CD14-positive monocyte (primary cell): ENCODE results near the gene MICAL2. TPM values are rescaled to one million over a fixed set of nuclear protein-coding genes. Genes with fewer than 3 reads are reported as not detected.

ENCODE experiments used
- DNase-seq, 3 donors: peaks; one replicate each; pipeline ENCODE4 v3.0.0-alpha.2; 2011 to 2022
- H2AFZ ChIP-seq: 2 replicates; pipeline ENCODE4 v1.6.0; 2012; ENCODE audit warnings: mild to moderate bottlenecking, low read depth, low read length, inconsistent platforms; ENCODE audit not compliant: insufficient read depth, poor library complexity, severe bottlenecking
- H3K27ac ChIP-seq, 2 donors: 1 replicate in 1 of 2; 2 replicates in 1 of 2; pipeline ENCODE4 v1.5.1; 2012 to 2013; ENCODE audit warnings: low read length in 2 of 2, control low read depth in 1 of 2, inconsistent platforms in 1 of 2, low read depth in 1 of 2, mild to moderate bottlenecking in 1 of 2
- H3K27me3 ChIP-seq, 2 donors: one replicate each; pipeline versions ENCODE4 v1.6.0 to v1.6.1; 2011 to 2013; ENCODE audit warnings: low read length in 2 of 2; ENCODE audit not compliant: control insufficient read depth in 2 of 2, insufficient read depth in 2 of 2
- H3K36me3 ChIP-seq, 2 donors: replicated peaks in 1 of 2; 1 replicate in 1 of 2; 2 replicates in 1 of 2; pipeline versions ENCODE4 v1.5.1 to v1.6.1; 2012 to 2013; ENCODE audit warnings: low read length in 2 of 2, control low read depth in 1 of 2, inconsistent platforms in 1 of 2, mild to moderate bottlenecking in 1 of 2; ENCODE audit not compliant: insufficient read depth in 2 of 2, control insufficient read depth in 1 of 2
- H3K4me1 ChIP-seq, 2 donors: 1 replicate in 1 of 2; 2 replicates in 1 of 2; pipeline versions ENCODE4 v1.5.1 to v1.6.1; 2012 to 2013; ENCODE audit warnings: low read length in 2 of 2, control low read depth in 1 of 2, inconsistent platforms in 1 of 2, mild to moderate bottlenecking in 1 of 2, moderate library complexity in 1 of 2; ENCODE audit not compliant: insufficient read depth in 2 of 2, control insufficient read depth in 1 of 2
- H3K4me2 ChIP-seq: replicated peaks from 2 replicates; pipeline ENCODE3; 2012; ENCODE audit warnings: low read length, moderate library complexity, mild to moderate bottlenecking; ENCODE audit not compliant: poor library complexity, severe bottlenecking; ENCODE audit errors: extremely low read depth
- H3K4me3 ChIP-seq, 3 experiments: fragments of 200-600 bp in 1 of 3; sonication (generic) in 1 of 3; replicated peaks in 1 of 3; 1 replicate in 2 of 3; 2 replicates in 1 of 3; pipeline ENCODE4 v1.5.1; 2011 to 2013; ENCODE audit warnings: low read length in 3 of 3, mild to moderate bottlenecking in 3 of 3, control low read depth in 2 of 3, low read depth in 2 of 3, inconsistent platforms in 1 of 3, moderate library complexity in 1 of 3
- H3K79me2 ChIP-seq: 2 replicates; pipeline ENCODE4 v1.6.0; 2012; ENCODE audit warnings: mild to moderate bottlenecking, control low read depth, inconsistent platforms, low read length, moderate library complexity; ENCODE audit not compliant: insufficient read depth
- H3K9ac ChIP-seq: 2 replicates; pipeline ENCODE4 v1.6.0; 2017; ENCODE audit warnings: low read length, mild to moderate bottlenecking; ENCODE audit not compliant: insufficient read depth, poor library complexity, severe bottlenecking
- H3K9me3 ChIP-seq, 2 donors: replicated peaks in 1 of 2; 1 replicate in 1 of 2; 2 replicates in 1 of 2; pipeline versions ENCODE4 v1.5.1 to v1.6.1; 2012 to 2013; ENCODE audit warnings: low read length in 2 of 2, control low read depth in 1 of 2; ENCODE audit not compliant: control insufficient read depth in 1 of 2, insufficient read depth in 1 of 2
- H4K20me1 ChIP-seq: 2 replicates; pipeline ENCODE4 v1.6.0; 2012; ENCODE audit warnings: mild to moderate bottlenecking, low read length, control low read depth, moderate library complexity; ENCODE audit not compliant: insufficient read depth
- H3K27ac Mint-ChIP-seq, 7 donors: one replicate each; pipeline ENCODE4 v1.8.0; 2020; ENCODE audit warnings: mild to moderate bottlenecking in 7 of 7, mixed read lengths in 7 of 7, moderate library complexity in 6 of 7, inconsistent platforms in 2 of 7
- H3K27me3 Mint-ChIP-seq, 3 donors: one replicate each; pipeline ENCODE4 v1.8.0; 2021 to 2022; ENCODE audit warnings: low read depth in 3 of 3, mild to moderate bottlenecking in 3 of 3, mixed read lengths in 3 of 3, moderate library complexity in 3 of 3, inconsistent platforms in 1 of 3
- H3K36me3 Mint-ChIP-seq, 2 donors: one replicate each; pipeline ENCODE4 v1.8.0; 2020; ENCODE audit warnings: mixed read lengths in 2 of 2, inconsistent platforms in 1 of 2, mild to moderate bottlenecking in 1 of 2
- H3K4me1 Mint-ChIP-seq: one replicate; pipeline ENCODE4 v1.8.0; 2020; ENCODE audit warnings: mild to moderate bottlenecking, mixed read lengths
- H3K4me3 Mint-ChIP-seq, 2 donors: one replicate each; pipeline ENCODE4 v1.8.0; 2020; ENCODE audit warnings: mild to moderate bottlenecking in 2 of 2, mixed read lengths in 2 of 2, moderate library complexity in 1 of 2
- H3K9me3 Mint-ChIP-seq, 7 donors: one replicate each; pipeline ENCODE4 v1.8.0; 2020 to 2022; ENCODE audit warnings: mixed read lengths in 7 of 7, mild to moderate bottlenecking in 6 of 7, moderate library complexity in 6 of 7, inconsistent platforms in 2 of 7
- CTCF ChIP-seq: fragments of 200-600 bp; IDR thresholded peaks from one replicate; pipeline ENCODE4 v1.8.0; 2022; ENCODE audit warnings: antibody characterized with exemption, mild to moderate bottlenecking
- WGBS: methylation state at CpG from one replicate; pipeline ENCODE4 v1.1.5; 2013; ENCODE audit warnings: missing lambda C conversion rate; ENCODE audit not compliant: insufficient coverage; 5-methylcytosine and 5-hydroxymethylcytosine counted together
- intact Hi-C, 2 donors: fragments of 100-400 bp; cut with micrococcal nuclease; formaldehyde crosslinking; loops; one replicate each; pipeline versions ENCODE4 v1.15.0 to v1.15.1; 2023
- polyA plus RNA-seq, 3 donors: library from polyadenylated mRNA; depleted of rRNA in 1 of 3; unstranded in 2 of 3; stranded (reverse) in 1 of 3; fragments of 300-500 nt in 2 of 3; fragments of >200 nt in 1 of 3; fragmentation: Illumina TruSeq in 2 of 3; gene quantifications; 1 replicate in 2 of 3; 2 replicates in 1 of 3; pipeline ENCODE4 v1.2.3, GENCODE V29; 2012 to 2021

Gene MICAL2
- polyA plus RNA-seq, 3 donors: 39.8 to 72.5 (median 44.0) TPM

- Histone ChIP-seq H3K79me2 (no peaks in the 10 kb centered on the region), H3K9ac (no peak overlapping the region), H3K9me3 (no peaks in the 10 kb centered on the region), H3K4me2 (no peak overlapping the region), H3K4me1 (peaks cover 3 to 11% of the 10 kb centered on the region in 2 donors), H3K4me3 (no peak overlapping the region), H3K27ac (no peak overlapping the region), H3K27me3 (no peaks in the 10 kb centered on the region), H3K36me3 (no peaks in the 10 kb centered on the region), H4K20me1 (no peaks in the 10 kb centered on the region), H2AFZ (no peak overlapping the region)
- Mint-ChIP-seq H3K27ac (no peak overlapping the region), H3K36me3 (no peaks in the 10 kb centered on the region), H3K4me3 (no peak overlapping the region), H3K9me3 (peaks cover 0 to 2% (median 0%) of the 10 kb centered on the region in 7 donors), H3K4me1 (peaks cover 11% of the 10 kb centered on the region), H3K27me3 (peaks cover 2 to 7% (median 5%) of the 10 kb centered on the region in 3 donors)
- WGBS: 80% methylated on average over 1 of the region's 13 CpGs
- no peak for TF ChIP-seq CTCF
- intact Hi-C loops: no loop called here
- DNase-seq: no peak
Observed at GRCh38 chr11:12079726-12080556, 30.4 kb upstream of the MICAL2 start.

- Mint-ChIP-seq H3K27me3 (peaks cover 0 to 5% (median 4%) of the 10 kb centered on the region in 3 donors), H3K4me1 (peaks cover 38% of the 10 kb centered on the region), H3K4me3 (no peak overlapping the region), H3K9me3 (peaks cover 0 to 2% (median 0%) of the 10 kb centered on the region in 7 donors), H3K27ac (no peak overlapping the region), H3K36me3 (no peaks in the 10 kb centered on the region)
- Histone ChIP-seq H3K9me3 (no peaks in the 10 kb centered on the region), H4K20me1 (no peaks in the 10 kb centered on the region), H2AFZ (no peak overlapping the region), H3K4me3 (no peak overlapping the region), H3K9ac (no peak overlapping the region), H3K27ac (no peak overlapping the region), H3K27me3 (no peaks in the 10 kb centered on the region), H3K4me2 (no peak overlapping the region), H3K36me3 (no peaks in the 10 kb centered on the region), H3K4me1 (peaks cover 34 to 35% of the 10 kb centered on the region in 2 donors), H3K79me2 (no peaks in the 10 kb centered on the region)
- no peak for DNase-seq
- no peak for TF ChIP-seq CTCF
- 89% methylated on average over 1 of the region's 1 CpG for WGBS
- intact Hi-C loops: no loop called here
Observed at GRCh38 chr11:12083380-12083779, 27.0 kb upstream of the MICAL2 start.
